SK-N-SH treated with all-trans-retinoic acid at 6 μM for 48 hours (cell line): ENCODE data around the gene RNF175.

Experiments
- ATAC-seq: fragments of 200-7000 bp; cut with Tn5 transposase; 3 replicates; pipeline ENCODE4 v1.9.1; 2020; ENCODE audit warnings: mild to moderate bottlenecking, moderate library complexity
- ARNTL ChIP-seq: fragments of 450-650 bp; formaldehyde crosslinking; IDR thresholded peaks from 2 replicates; pipeline ENCODE4 v1.5.0; 2020; ENCODE audit warnings: low read depth, mild to moderate bottlenecking, moderate library complexity, borderline replicate concordance
- BACH2 ChIP-seq: fragments of 250-450 bp; sonication (Bioruptor Pico); IDR thresholded peaks from 2 replicates; pipeline ENCODE4 v1.9.0; 2021; ENCODE audit warnings: mild to moderate bottlenecking, borderline replicate concordance
- CREB5 ChIP-seq: fragments of 250-450 bp; sonication (Bioruptor Pico); IDR thresholded peaks from 2 replicates; pipeline ENCODE4 v1.5.1; 2020; ENCODE audit warnings: low read depth, mild to moderate bottlenecking, moderate library complexity
- CSDC2 ChIP-seq: fragments of 250-450 bp; sonication (Bioruptor Pico); IDR thresholded peaks from 2 replicates; pipeline ENCODE4 v1.5.0; 2020; ENCODE audit warnings: mild to moderate bottlenecking, moderate library complexity
- CSRNP3 ChIP-seq: fragments of 250-450 bp; sonication (Bioruptor Pico); IDR thresholded peaks from 2 replicates; pipeline ENCODE4 v1.5.1; 2021; ENCODE audit warnings: mild to moderate bottlenecking, moderate library complexity
- GLIS3 ChIP-seq: fragments of 250-450 bp; sonication (Bioruptor Pico); IDR thresholded peaks from 2 replicates; pipeline ENCODE4 v1.5.0; 2020; ENCODE audit warnings: mild to moderate bottlenecking, moderate library complexity
- ISL1 ChIP-seq: fragments of 250-450 bp; sonication (Bioruptor Pico); IDR thresholded peaks from 2 replicates; pipeline ENCODE4 v2.1.2; 2022; ENCODE audit warnings: mild to moderate bottlenecking, moderate library complexity
- OSR1 ChIP-seq: fragments of 250-450 bp; sonication (Bioruptor Pico); IDR thresholded peaks from 2 replicates; pipeline ENCODE4 v1.8.0; 2022; ENCODE audit warnings: moderate library complexity, mild to moderate bottlenecking, inconsistent platforms
- PPARA ChIP-seq: fragments of 250-450 bp; sonication (Bioruptor Pico); IDR thresholded peaks from 2 replicates; pipeline ENCODE4 v1.5.0; 2020; ENCODE audit warnings: mild to moderate bottlenecking, borderline replicate concordance
- RARB ChIP-seq: fragments of 250-450 bp; sonication (Bioruptor Pico); IDR thresholded peaks from 2 replicates; pipeline ENCODE4 v1.8.0; 2021; ENCODE audit warnings: mild to moderate bottlenecking, moderate library complexity
- SNAI2 ChIP-seq: fragments of 250-450 bp; sonication (Bioruptor Pico); IDR thresholded peaks from 2 replicates; pipeline ENCODE4 v1.5.0; 2020; ENCODE audit warnings: mild to moderate bottlenecking, moderate library complexity
- TCF4 ChIP-seq: fragments of 250-450 bp; sonication (Bioruptor Pico); IDR thresholded peaks from 2 replicates; pipeline ENCODE4 v1.8.0; 2021; ENCODE audit warnings: mild to moderate bottlenecking, moderate library complexity, borderline replicate concordance
- TOX ChIP-seq: fragments of 250-450 bp; sonication (Bioruptor Pico); IDR thresholded peaks from 2 replicates; pipeline ENCODE4 v1.8.0; 2021; ENCODE audit warnings: mild to moderate bottlenecking, moderate library complexity, borderline replicate concordance
- ZC3H10 ChIP-seq: fragments of 250-450 bp; sonication (Bioruptor Pico); IDR thresholded peaks from 2 replicates; pipeline ENCODE4 v1.5.1; 2021; ENCODE audit warnings: mild to moderate bottlenecking, moderate library complexity
- ZFP3 ChIP-seq: fragments of 250-450 bp; sonication (Bioruptor Pico); IDR thresholded peaks from 2 replicates; pipeline ENCODE4 v1.5.0; 2020; ENCODE audit warnings: mild to moderate bottlenecking, moderate library complexity
- ZFP30 ChIP-seq: fragments of 450-650 bp; formaldehyde crosslinking; IDR thresholded peaks from 2 replicates; pipeline ENCODE4 v1.5.0; 2022; ENCODE audit warnings: mild to moderate bottlenecking, moderate library complexity
- ZNF565 ChIP-seq: fragments of 450-650 bp; formaldehyde crosslinking; conservative IDR thresholded peaks from 2 replicates; pipeline ENCODE4 v1.5.0; 2020; ENCODE audit warnings: low read depth, mild to moderate bottlenecking, moderate library complexity
- ZNF70 ChIP-seq: fragments of 450-650 bp; formaldehyde crosslinking; IDR thresholded peaks from 2 replicates; pipeline ENCODE4 v1.5.0; 2020; ENCODE audit warnings: mild to moderate bottlenecking, moderate library complexity
- TF ChIP-seq, protein P1 (sequence below): fragments of 250-450 bp; sonication (Bioruptor Pico); IDR thresholded peaks from 2 replicates; pipeline ENCODE4 v1.8.0; 2020; ENCODE audit warnings: mild to moderate bottlenecking, moderate library complexity, borderline replicate concordance
- TF ChIP-seq, protein P2 (sequence below): fragments of 250-450 bp; sonication (Bioruptor Pico); IDR thresholded peaks from 2 replicates; pipeline ENCODE4 v1.5.0; 2020; ENCODE audit warnings: mild to moderate bottlenecking, moderate library complexity

Gene RNF175

DNA sequence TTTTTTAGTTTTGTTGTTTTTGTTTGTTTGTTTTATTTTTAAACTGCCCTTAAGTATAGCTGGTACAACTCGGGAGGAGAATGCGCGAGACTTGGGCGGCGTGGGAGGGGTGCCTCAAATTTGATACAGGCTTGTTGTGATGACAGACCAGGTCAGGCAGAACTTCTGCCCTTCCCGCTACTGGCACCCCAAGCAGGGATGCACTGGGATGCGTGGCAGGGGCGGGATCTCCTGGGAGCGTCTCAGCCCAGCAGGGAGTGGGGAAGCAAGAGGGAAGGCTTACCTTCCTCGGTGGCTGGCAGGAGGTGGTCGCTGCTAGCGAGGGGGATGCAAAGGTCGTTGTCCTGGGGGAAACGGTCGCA is 28.2 kb upstream of the RNF175 start:
- TF ChIP-seq PPARA (CRISPR knock-in tag) (no peak), SNAI2 (CRISPR knock-in tag) (no peak), TCF4 (CRISPR knock-in tag) (no peak), ARNTL (CRISPR knock-in tag) (no peak), OSR1 (no peak), ZNF565 (CRISPR knock-in tag) (no peak), ZC3H10 (no peak), BACH2 (no peak), CSRNP3 (no peak), TOX (CRISPR knock-in tag) (no peak), ZFP3 (CRISPR knock-in tag) (no peak), ISL1 (CRISPR knock-in tag) (no peak), RARB (CRISPR knock-in tag) (no peak), GLIS3 (CRISPR knock-in tag) (no peak), CREB5 (CRISPR knock-in tag) (no peak), ZNF70 (CRISPR knock-in tag) (no peak)
- TF ChIP-seq, protein P1, sequence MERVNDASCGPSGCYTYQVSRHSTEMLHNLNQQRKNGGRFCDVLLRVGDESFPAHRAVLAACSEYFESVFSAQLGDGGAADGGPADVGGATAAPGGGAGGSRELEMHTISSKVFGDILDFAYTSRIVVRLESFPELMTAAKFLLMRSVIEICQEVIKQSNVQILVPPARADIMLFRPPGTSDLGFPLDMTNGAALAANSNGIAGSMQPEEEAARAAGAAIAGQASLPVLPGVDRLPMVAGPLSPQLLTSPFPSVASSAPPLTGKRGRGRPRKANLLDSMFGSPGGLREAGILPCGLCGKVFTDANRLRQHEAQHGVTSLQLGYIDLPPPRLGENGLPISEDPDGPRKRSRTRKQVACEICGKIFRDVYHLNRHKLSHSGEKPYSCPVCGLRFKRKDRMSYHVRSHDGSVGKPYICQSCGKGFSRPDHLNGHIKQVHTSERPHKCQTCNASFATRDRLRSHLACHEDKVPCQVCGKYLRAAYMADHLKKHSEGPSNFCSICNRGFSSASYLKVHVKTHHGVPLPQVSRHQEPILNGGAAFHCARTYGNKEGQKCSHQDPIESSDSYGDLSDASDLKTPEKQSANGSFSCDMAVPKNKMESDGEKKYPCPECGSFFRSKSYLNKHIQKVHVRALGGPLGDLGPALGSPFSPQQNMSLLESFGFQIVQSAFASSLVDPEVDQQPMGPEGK = no peak
- TF ChIP-seq, protein P2, sequence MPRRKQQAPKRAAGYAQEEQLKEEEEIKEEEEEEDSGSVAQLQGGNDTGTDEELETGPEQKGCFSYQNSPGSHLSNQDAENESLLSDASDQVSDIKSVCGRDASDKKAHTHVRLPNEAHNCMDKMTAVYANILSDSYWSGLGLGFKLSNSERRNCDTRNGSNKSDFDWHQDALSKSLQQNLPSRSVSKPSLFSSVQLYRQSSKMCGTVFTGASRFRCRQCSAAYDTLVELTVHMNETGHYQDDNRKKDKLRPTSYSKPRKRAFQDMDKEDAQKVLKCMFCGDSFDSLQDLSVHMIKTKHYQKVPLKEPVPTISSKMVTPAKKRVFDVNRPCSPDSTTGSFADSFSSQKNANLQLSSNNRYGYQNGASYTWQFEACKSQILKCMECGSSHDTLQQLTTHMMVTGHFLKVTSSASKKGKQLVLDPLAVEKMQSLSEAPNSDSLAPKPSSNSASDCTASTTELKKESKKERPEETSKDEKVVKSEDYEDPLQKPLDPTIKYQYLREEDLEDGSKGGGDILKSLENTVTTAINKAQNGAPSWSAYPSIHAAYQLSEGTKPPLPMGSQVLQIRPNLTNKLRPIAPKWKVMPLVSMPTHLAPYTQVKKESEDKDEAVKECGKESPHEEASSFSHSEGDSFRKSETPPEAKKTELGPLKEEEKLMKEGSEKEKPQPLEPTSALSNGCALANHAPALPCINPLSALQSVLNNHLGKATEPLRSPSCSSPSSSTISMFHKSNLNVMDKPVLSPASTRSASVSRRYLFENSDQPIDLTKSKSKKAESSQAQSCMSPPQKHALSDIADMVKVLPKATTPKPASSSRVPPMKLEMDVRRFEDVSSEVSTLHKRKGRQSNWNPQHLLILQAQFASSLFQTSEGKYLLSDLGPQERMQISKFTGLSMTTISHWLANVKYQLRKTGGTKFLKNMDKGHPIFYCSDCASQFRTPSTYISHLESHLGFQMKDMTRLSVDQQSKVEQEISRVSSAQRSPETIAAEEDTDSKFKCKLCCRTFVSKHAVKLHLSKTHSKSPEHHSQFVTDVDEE (CRISPR knock-in tag) = no peak
- ATAC-seq = no peak

DNA sequence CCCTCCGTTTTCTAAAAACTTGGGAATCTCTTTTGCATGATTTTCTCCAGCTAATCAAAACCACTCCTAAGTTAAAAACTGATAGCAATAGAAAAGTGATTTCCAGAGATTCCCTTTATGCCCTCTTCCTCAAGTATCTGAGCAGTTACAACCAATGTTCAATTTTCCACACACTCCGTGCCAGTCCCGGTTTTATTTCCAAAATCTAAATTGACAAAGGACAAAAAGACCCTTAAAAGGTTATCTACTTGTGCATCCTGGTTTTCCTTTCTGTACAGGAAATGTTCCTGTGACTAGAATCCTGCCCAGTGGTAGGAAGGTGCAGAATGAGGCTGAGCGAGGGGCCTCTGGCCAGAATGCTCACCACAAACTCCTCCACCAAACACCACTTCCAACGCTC is 27.8 kb upstream of the RNF175 start:
- ATAC-seq = no peak
- TF ChIP-seq ZNF70 (CRISPR knock-in tag) (no peak), CSDC2 (CRISPR knock-in tag) (no peak), OSR1 (no peak), RARB (CRISPR knock-in tag) (no peak), CSRNP3 (no peak), ZC3H10 (no peak), ZFP30 (CRISPR knock-in tag) (no peak), GLIS3 (CRISPR knock-in tag) (no peak), ZFP3 (CRISPR knock-in tag) (no peak), TOX (CRISPR knock-in tag) (no peak), ZNF565 (CRISPR knock-in tag) (no peak), PPARA (CRISPR knock-in tag) (no peak), ARNTL (CRISPR knock-in tag) (no peak), CREB5 (CRISPR knock-in tag) (no peak), TCF4 (CRISPR knock-in tag) (no peak), BACH2 (no peak), ISL1 (CRISPR knock-in tag) (no peak), SNAI2 (CRISPR knock-in tag) (no peak)
- TF ChIP-seq, protein P2 (CRISPR knock-in tag) = no peak
- TF ChIP-seq, protein P1 = no peak
